HG03442 (cell line): Measurements from ENCODE around the gene BCAS4.

Experiments
- ATAC-seq: cut with Tn5 transposase; IDR thresholded peaks from one replicate; pipeline ENCODE4 v1.9.1; 2021; ENCODE audit warnings: mild to moderate bottlenecking, moderate library complexity; ENCODE audit not compliant: unreplicated experiment

BCAS4 gene

DNA sequence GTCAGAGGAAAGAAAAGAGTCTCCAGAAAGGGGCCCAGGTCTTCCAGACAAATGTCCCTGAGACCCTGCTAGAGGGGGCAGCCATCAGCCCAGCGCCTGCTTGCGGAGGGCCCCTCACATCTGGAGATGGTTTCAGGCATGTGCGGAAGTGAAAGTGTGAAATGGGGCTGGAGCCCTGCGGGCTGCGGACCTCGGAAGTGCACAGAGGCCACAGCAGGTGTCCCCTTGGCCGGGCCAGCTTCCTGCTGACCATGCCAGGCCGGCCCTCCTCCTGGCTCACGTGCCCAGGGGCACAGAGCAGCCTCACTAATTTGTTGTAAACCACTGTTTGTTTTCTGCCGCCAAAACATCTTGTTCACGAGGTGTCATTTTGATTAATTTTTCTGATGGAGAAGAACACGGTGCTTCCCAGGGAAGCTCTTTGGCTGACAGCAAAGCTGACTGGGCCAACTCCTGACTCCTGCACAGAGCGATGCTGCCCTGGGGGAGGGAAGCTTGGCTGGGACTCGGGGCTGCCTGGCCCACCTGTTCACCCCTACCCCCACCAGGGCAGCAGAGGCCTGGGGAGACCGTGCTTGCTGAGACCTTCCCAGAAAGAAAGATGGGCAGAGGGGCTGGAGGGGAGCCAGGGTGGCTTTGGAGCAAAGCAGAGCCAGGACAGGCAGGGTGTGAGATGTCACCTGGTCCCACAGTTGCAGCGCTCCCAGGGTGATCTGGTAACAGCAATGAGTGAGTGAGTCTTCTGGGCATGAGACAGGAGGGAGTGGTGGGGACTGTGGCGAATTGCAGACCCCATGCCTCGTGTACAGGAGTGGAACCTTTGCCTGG lies 54.2 kb downstream of the BCAS4 start:
- ATAC-seq = no peak

GRCh38 chr20:50850721-50851286 lies 55.9 kb downstream of the BCAS4 start:
- ATAC-seq = no peak

DNA sequence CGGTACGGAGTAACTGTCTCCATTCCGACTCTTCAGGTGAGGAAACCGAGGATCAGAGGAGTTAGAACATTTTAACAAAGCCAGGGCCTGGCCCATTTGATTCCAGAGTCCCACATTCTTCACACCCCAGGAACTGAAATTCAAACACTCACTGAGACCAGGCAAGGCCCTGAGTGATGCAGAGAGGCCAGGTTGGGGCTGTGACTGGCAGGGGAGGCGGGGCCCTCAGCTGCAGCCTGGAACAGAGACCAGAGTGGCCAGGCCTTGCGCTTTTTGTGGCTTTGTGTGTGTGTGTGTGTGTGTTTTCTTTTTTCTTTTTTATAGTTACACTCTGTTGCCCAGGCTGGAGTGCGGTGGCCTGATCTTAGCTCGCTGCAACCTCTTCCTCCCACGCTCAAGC lies 57.2 kb downstream of the BCAS4 start:
- no peak for ATAC-seq

- ATAC-seq = no peak
These were observed 59.8 kb downstream of the BCAS4 start for GRCh38 chr20:50854506-50855249.

- no peak for ATAC-seq
These were observed 60.9 kb downstream of the BCAS4 start for GRCh38 chr20:50855498-50856474.

GRCh38 chr20:50856475-50857041 lies 61.7 kb downstream of the BCAS4 start:
- no peak for ATAC-seq

DNA sequence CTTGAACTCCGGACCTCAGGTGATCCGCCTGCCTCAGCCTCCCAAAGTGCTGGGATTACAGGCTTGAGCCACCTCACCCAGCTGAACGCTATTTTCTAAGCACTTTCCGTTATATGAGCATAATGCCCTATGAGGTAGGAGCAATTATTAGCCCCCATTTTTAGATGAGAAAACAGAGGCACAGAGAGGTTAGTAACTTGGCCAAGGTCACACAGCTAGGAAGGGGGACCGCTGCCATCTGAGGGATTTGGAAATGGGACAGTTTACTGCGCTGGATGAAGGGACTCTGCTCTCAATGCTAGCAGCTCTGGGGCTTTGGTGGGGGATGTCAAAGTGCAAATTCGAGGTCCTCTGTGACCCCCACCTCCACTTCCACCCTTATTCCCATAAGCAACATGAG lies 62.5 kb downstream of the BCAS4 start:
- no peak for ATAC-seq

GRCh38 chr20:50858525-50858924 lies 63.7 kb downstream of the BCAS4 start:
- ATAC-seq = no peak

- ATAC-seq = no peak
These were observed 64.3 kb downstream of the BCAS4 start for GRCh38 chr20:50859161-50859560.

GRCh38 chr20:50861012-50861411 lies 66.2 kb downstream of the BCAS4 start:
- ATAC-seq = no peak

DNA sequence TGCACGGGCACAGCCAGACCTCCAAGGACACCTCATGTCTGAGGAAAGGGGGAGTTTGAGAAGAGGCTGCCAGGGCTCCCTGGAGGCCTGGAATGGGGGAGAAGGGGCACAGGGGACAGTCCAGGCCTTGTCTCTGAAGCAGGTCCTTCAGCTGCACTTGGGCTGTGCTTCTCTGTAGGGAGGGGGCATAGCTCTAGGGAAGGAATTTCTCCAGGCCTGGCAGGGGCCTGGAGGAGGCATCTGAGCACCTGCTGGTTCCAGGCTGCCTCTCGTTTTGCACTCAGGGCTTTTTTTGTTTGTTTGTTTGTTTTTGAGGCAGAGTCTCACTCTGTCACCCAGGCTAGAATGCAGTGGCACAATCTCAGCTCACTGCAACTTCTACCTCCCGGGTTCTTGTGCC lies 67.7 kb downstream of the BCAS4 start:
- no peak for ATAC-seq

GRCh38 chr20:50865114-50865513 lies 70.3 kb downstream of the BCAS4 start:
- no peak for ATAC-seq

DNA sequence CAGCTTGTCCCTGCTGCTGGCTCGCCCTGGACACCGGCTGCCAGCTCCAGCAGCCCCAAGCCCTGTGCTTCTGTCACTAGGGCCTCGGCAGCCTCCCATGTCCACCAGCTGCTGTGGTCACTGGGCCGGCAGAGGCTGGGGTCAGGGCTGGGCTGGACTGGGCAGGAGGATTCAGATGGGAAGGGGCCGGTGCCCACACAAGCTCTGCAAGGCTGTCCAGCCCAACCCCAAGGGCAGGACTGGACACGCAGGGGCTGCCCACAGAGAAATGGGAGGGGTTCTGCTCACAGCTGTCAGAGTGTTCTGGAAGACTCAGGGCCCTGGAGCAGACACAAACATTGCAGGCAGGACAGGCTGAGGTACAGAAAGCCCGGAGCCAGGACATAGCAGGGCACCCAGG lies 70.7 kb downstream of the BCAS4 start:
- no peak for ATAC-seq

- ATAC-seq = no peak
These were observed 71.3 kb downstream of the BCAS4 start for GRCh38 chr20:50866036-50866685.

DNA sequence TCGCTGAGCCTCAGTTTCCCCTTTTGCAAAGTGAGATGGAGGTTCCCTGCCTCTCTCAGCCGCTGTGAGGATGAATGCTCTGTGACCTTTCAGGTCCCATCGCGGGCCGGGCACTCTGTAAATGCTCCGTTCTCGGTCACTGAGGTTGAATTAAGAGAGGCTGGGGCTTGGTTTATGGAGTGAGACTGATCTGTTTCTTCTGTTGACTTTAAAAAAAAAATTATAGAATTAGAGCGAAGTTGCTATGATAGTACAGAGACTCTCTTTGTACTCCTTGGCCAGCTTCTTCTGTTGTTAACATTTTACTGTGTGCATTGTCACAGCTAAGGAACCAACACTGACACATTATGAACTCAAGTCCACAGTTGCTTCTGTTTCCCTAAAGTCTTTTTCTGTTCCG lies 72.0 kb downstream of the BCAS4 start:
- ATAC-seq = no peak

DNA sequence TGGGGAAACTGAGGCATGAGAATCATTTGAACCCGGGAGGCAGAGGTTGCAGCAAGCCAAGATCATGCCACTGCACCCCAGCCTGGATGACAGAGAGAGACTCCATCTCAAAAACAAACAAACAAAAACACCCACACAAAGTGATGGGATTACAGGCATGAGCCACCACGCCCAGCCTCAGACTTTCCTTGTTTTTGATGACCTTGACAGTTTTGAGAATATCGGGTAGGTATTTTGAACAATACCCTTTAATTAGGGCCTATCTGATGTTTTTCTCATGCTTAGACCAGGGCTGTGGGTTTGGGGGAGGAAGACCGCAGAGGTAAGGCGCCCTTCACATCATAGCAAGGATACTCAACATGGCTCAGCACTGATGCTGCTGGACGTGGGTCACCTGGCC lies 72.9 kb downstream of the BCAS4 start:
- no peak for ATAC-seq

GRCh38 chr20:50868509-50869495 lies 73.9 kb downstream of the BCAS4 start:
- no peak for ATAC-seq

DNA sequence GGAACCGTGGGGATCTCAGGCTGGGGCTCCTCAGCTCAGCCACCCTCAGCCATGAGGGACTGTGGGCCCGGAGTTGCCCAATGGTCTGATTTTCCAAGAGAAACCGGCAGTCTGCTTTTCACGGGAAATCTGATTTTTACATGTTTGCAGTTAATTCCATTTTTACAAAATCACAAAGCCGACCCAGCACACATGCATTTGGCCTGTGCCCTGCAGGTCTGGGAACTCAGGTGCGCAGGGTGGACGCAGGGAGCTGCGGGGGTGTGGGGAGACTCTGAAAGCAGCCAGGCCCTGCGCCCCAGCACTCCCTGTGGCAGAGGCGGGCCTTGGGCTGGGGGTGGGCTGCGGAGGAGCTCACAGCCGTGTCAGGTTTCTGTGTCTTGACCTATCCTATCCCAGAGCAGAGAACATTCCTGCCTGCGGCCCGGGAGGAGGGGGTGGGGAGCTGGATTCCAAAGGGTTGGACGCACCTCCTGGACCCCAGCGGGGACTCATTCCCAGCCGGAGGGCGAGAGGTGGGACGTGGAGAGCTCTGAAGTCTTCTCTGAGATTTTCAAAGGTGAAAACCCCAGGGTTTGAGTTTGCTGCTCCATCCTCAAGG lies 75.8 kb downstream of the BCAS4 start:
- no peak for ATAC-seq
